K562 (cell line): ENCODE data around the gene AP2M1. TPM values are rescaled to one million over a fixed set of nuclear protein-coding genes. Genes with fewer than 3 reads are reported as not detected.

Source experiments
- CEBPB ChIP-seq: fragments of 450-650 bp; IDR thresholded peaks from 2 replicates; pipeline ENCODE4 v1.6.1; 2016; ENCODE audit warnings: missing genetic modification characterization, missing compliant biosample characterization
- CSDE1 ChIP-seq, 2 experiments: fragments of 450-650 bp; IDR thresholded peaks; 2 replicates each; pipeline ENCODE4 v1.6.1; 2016; ENCODE audit warnings: mild to moderate bottlenecking in 1 of 2
- ETV5 ChIP-seq: sonication (generic); formaldehyde crosslinking; IDR thresholded peaks from 2 replicates; pipeline ENCODE4 v1.4.0; 2020; ENCODE audit warnings: low read depth, mild to moderate bottlenecking, missing genetic modification reagents
- HMGXB4 ChIP-seq: sonication (generic); formaldehyde crosslinking; IDR thresholded peaks from 2 replicates; pipeline ENCODE4 v1.8.1; 2023; ENCODE audit warnings: mild to moderate bottlenecking, missing genetic modification reagents
- PTBP1 ChIP-seq: fragments of 200-400 bp; formaldehyde crosslinking; IDR thresholded peaks from 2 replicates; pipeline ENCODE4 v1.6.1; 2017; ENCODE audit warnings: low read depth, low read length
- PURB ChIP-seq: sonication (generic); formaldehyde crosslinking; IDR thresholded peaks from 2 replicates; pipeline ENCODE4 v1.9.0; 2021; ENCODE audit warnings: low read depth, mild to moderate bottlenecking, missing genetic modification reagents
- RBM25 ChIP-seq: fragments of 200-400 bp; formaldehyde crosslinking; IDR thresholded peaks from 2 replicates; pipeline ENCODE4 v1.6.1; 2018; ENCODE audit warnings: low read length, low read depth, moderate library complexity; ENCODE audit not compliant: severe bottlenecking
- SP2 ChIP-seq: IDR thresholded peaks from 2 replicates; pipeline ENCODE4 v1.6.1; 2011; ENCODE audit warnings: mild to moderate bottlenecking, low read depth, low read length, moderate library complexity; ENCODE audit not compliant: poor library complexity, severe bottlenecking; ENCODE audit errors: extremely low read depth
- TARDBP ChIP-seq: fragments of 450-650 bp; IDR thresholded peaks from 2 replicates; pipeline ENCODE4 v1.6.1; 2016
- XRCC5 ChIP-seq: fragments of 200-400 bp; formaldehyde crosslinking; IDR thresholded peaks from 2 replicates; pipeline ENCODE4 v1.6.1; 2017; ENCODE audit warnings: low read depth, mild to moderate bottlenecking, low read length
- ZNF184 ChIP-seq: sonication (generic); formaldehyde crosslinking; IDR thresholded peaks from 2 replicates; pipeline ENCODE4 v1.5.0; 2020; ENCODE audit warnings: missing genetic modification reagents
- ZNF253 ChIP-seq: fragments of 250-450 bp; sonication (Bioruptor Pico); conservative IDR thresholded peaks from 2 replicates; pipeline ENCODE4 v1.6.1; 2021; ENCODE audit warnings: mild to moderate bottlenecking
- ZNF280B ChIP-seq: fragments of 250-450 bp; sonication (Bioruptor Pico); IDR thresholded peaks from 2 replicates; pipeline ENCODE4 v1.5.1; 2021; ENCODE audit warnings: mild to moderate bottlenecking
- ZNF395 ChIP-seq: fragments of 200-800 bp; sonication (Bioruptor generic); IDR thresholded peaks from 2 replicates; pipeline ENCODE4 v1.6.1; 2017; ENCODE audit warnings: missing genetic modification characterization, missing compliant biosample characterization
- ZNF444 ChIP-seq: fragments of 250-450 bp; sonication (Bioruptor Pico); IDR thresholded peaks from 2 replicates; pipeline ENCODE4 v1.4.0; 2020; ENCODE audit warnings: mild to moderate bottlenecking, moderate library complexity
- ZNF507 ChIP-seq: conservative IDR thresholded peaks from 2 replicates; pipeline ENCODE4 v1.6.1; 2017; ENCODE audit warnings: missing genetic modification characterization, missing compliant biosample characterization
- ZNF609 ChIP-seq: sonication (generic); formaldehyde crosslinking; IDR thresholded peaks from 2 replicates; pipeline ENCODE4 v1.8.1; 2023; ENCODE audit warnings: missing genetic modification reagents, mild to moderate bottlenecking, borderline replicate concordance
- ZNF76 ChIP-seq: fragments of 250-450 bp; sonication (Bioruptor Pico); IDR thresholded peaks from 2 replicates; pipeline ENCODE4 v1.4.0; 2020; ENCODE audit warnings: mild to moderate bottlenecking, moderate library complexity, borderline replicate concordance
- polyA plus RNA-seq, 8 experiments: library from polyadenylated mRNA; depleted of rRNA in 4 of 8; stranded (reverse) in 5 of 8; unstranded in 3 of 8; fragments of >200 nt; fragmentation: Nextera tagmentation in 2 of 8; fragmentation: Illumina TruSeq in 1 of 8; extraction: Ambion mirVana in 2 of 8; extraction: Trizol in 1 of 8; gene quantifications; 2 replicates each; pipeline versions ENCODE4 v1.2.1 to v1.2.3, GENCODE V29; 2011 to 2014; ENCODE audit warnings: inconsistent platforms in 1 of 8, missing spikeins in 1 of 8
- total RNA-seq, 7 experiments: library from RNA; depleted of rRNA in 6 of 7; stranded (reverse); fragments of >200 nt in 6 of 7; fragmentation: Illumina TruSeq in 2 of 7; extraction: Trizol in 2 of 7; gene quantifications; 2 replicates each; pipeline versions ENCODE4 v1.2.1 to v1.2.3, GENCODE V29; 2011 to 2021; ENCODE audit warnings: low replicate concordance in 1 of 7

The AP2M1 gene
- total and polyA plus RNA-seq, 9 of the 15 experiments (the other 6 are each of a cell fraction or from before 2014, with no cell fraction given): 118 to 505 (median 296) TPM

- no peak for TF ChIP-seq ZNF280B (CRISPR knock-in tag)
- TF ChIP-seq ZNF253 (CRISPR knock-in tag): no peak
- peak in 1 of 2 experiments; percentile 55; a peak in 1 of 4 replicates for TF ChIP-seq CSDE1 (IDR thresholded peaks at IDR 0.05)
- TF ChIP-seq SP2: no peak
- no peak for TF ChIP-seq ZNF76
- TF ChIP-seq XRCC5: peak; percentile 42; the same call in 1 of the 2 replicates
- TF ChIP-seq TARDBP: 0 out of 2 replicates have a peak, but pooled peaks have one; percentile 87
- TF ChIP-seq ZNF507: no peak
- no peak for TF ChIP-seq RBM25
- TF ChIP-seq ETV5 (CRISPR knock-in tag): peak; percentile 87
- no peak for TF ChIP-seq ZNF184 (CRISPR knock-in tag)
- no peak for TF ChIP-seq PURB
- TF ChIP-seq ZNF395 (CRISPR knock-in tag): no peak
- peak; percentile 76; the same call in 1 of the 2 replicates for TF ChIP-seq HMGXB4 (CRISPR knock-in tag)
- TF ChIP-seq ZNF609 (CRISPR knock-in tag): peak; percentile 78; the same call in 1 of the 2 replicates
- no peak for TF ChIP-seq ZNF444
- no peak for TF ChIP-seq CEBPB
- TF ChIP-seq PTBP1: 0 out of 2 replicates have a peak, but pooled peaks have one; percentile 15
Observed at GRCh38 chr3:184135149-184135910, 39.3 kb upstream of the AP2M1 start, which contains the start of gene EIF2B5 (continued).
